Esophagus muscularis mucosa (tissue), 4 donors: ENCODE data around the gene OPN1SW.

Source experiments
- CTCF ChIP-seq, 3 experiments: fragments of 200-600 bp in 2 of 3; fragments of 450-650 bp in 1 of 3; sonication (generic) in 2 of 3; IDR thresholded peaks; one replicate each; pipeline ENCODE4 v1.5.1; 2017 to 2019; ENCODE audit warnings: antibody characterized with exemption in 3 of 3, mild to moderate bottlenecking in 2 of 3, moderate library complexity in 1 of 3
- EP300 ChIP-seq: sonication (generic); formaldehyde crosslinking; IDR thresholded peaks from one replicate; pipeline ENCODE4 v1.6.1; 2017; ENCODE audit warnings: antibody characterized with exemption
- POLR2A ChIP-seq: fragments of 450-650 bp; IDR thresholded peaks from one replicate; pipeline ENCODE4 v1.6.1; 2017; ENCODE audit warnings: antibody characterized with exemption, moderate library complexity, mild to moderate bottlenecking, low read depth
- POLR2AphosphoS5 ChIP-seq, 2 donors: sonication (generic); formaldehyde crosslinking; IDR thresholded peaks; one replicate each; pipeline ENCODE4 v1.6.1; 2017; ENCODE audit warnings: antibody characterized with exemption in 2 of 2

DNA sequence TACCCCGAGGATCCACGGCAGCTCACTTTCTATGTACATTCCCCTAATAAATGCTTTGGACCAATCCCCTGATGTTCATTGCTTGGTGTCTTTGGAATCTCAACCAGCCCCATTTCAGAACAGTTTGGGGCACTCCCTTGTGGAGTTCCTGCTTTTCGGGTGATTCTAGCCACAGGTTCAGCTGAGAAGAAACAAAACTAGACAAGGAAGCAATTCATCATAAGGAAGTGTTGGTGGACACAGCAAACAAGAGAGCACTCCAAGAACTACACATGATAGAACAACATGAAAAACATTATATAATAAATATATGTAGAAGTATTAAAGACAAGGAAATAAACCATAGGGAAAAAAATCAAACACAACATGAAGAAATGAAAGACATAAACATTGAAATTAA, 10.1 kb upstream of the OPN1SW start:
- TF ChIP-seq CTCF (IDR thresholded peaks at IDR 0.05) (no peak), EP300 (no peak), POLR2A (no peak), POLR2AphosphoS5 (IDR thresholded peaks at IDR 0.05) (no peak)
